WTC11 (cell line): Measurements from ENCODE around the gene FSTL1. TPM values are rescaled to one million over a fixed set of nuclear protein-coding genes. Genes with fewer than 3 reads are reported as not detected.

Experiments used
- ATAC-seq: fragments of 200-7000 bp; cut with Tn5 transposase; 2 replicates; pipeline ENCODE4 v1.10.0; 2021; ENCODE audit warnings: mild to moderate bottlenecking, moderate library complexity
- CTCF ChIA-PET: fragments of 300-600 bp; sonication (Branson Sonifier 250); formaldehyde crosslinking; loops from one replicate; lab custom pipeline; 2021; ENCODE audit warnings: antibody characterized with exemption; lab: Charles Lee
- POLR2A ChIA-PET: fragments of 350-600 bp; sonication (Branson Sonifier 250); formaldehyde crosslinking; loops from one replicate; lab custom pipeline; 2021; ENCODE audit warnings: antibody characterized with exemption; lab: Charles Lee
- DNase-seq: peaks from one replicate; pipeline ENCODE4 v3.0.0; 2021; ENCODE audit warnings: low spot score
- H3K27ac Mint-ChIP-seq: 2 replicates; pipeline ENCODE4 v1.8.0; 2021; ENCODE audit warnings: mixed read lengths
- H3K27me3 Mint-ChIP-seq: 2 replicates; pipeline ENCODE4 v1.8.0; 2021; ENCODE audit warnings: low read depth, mild to moderate bottlenecking, moderate library complexity, mixed read lengths
- H3K36me3 Mint-ChIP-seq: 2 replicates; pipeline ENCODE4 v1.8.0; 2021; ENCODE audit warnings: mixed read lengths
- H3K4me1 Mint-ChIP-seq: 2 replicates; pipeline ENCODE4 v1.8.0; 2022; ENCODE audit warnings: mixed read lengths
- H3K4me3 Mint-ChIP-seq: 2 replicates; pipeline ENCODE4 v1.8.0; 2021; ENCODE audit warnings: mild to moderate bottlenecking, moderate library complexity, mixed read lengths
- H3K9me3 Mint-ChIP-seq: 2 replicates; pipeline ENCODE4 v1.8.0; 2021; ENCODE audit warnings: mixed read lengths
- AFF4 ChIP-seq: sonication (generic); formaldehyde crosslinking; IDR thresholded peaks from 2 replicates; pipeline ENCODE4 v1.8.1; 2023; ENCODE audit warnings: mild to moderate bottlenecking, missing genetic modification reagents, borderline replicate concordance
- ATF1 ChIP-seq: sonication (generic); formaldehyde crosslinking; IDR thresholded peaks from 2 replicates; pipeline ENCODE4 v1.8.1; 2023; ENCODE audit warnings: mild to moderate bottlenecking, moderate library complexity, missing genetic modification reagents
- FOXP4 ChIP-seq: sonication (generic); formaldehyde crosslinking; IDR thresholded peaks from 2 replicates; pipeline ENCODE4 v1.8.0; 2022; ENCODE audit warnings: mild to moderate bottlenecking, missing genetic modification reagents
- GRHL2 ChIP-seq: fragments of 250-450 bp; sonication (Bioruptor Pico); IDR thresholded peaks from 2 replicates; pipeline ENCODE4 v1.8.0; 2022; ENCODE audit warnings: mild to moderate bottlenecking, moderate library complexity; ENCODE audit not compliant: insufficient replicate concordance, severe bottlenecking
- IRF2 ChIP-seq: sonication (generic); formaldehyde crosslinking; IDR thresholded peaks from 2 replicates; pipeline ENCODE4 v1.8.0; 2022; ENCODE audit warnings: low read depth, missing genetic modification reagents, borderline replicate concordance
- MLX ChIP-seq: sonication (generic); formaldehyde crosslinking; IDR thresholded peaks from 2 replicates; pipeline ENCODE4 v1.8.1; 2023; ENCODE audit warnings: mild to moderate bottlenecking, missing genetic modification reagents, moderate library complexity
- MYBL2 ChIP-seq: sonication (generic); formaldehyde crosslinking; IDR thresholded peaks from 2 replicates; pipeline ENCODE4 v1.8.1; 2023; ENCODE audit warnings: mild to moderate bottlenecking, moderate library complexity, missing genetic modification reagents
- SOX15 ChIP-seq: fragments of 250-450 bp; sonication (Bioruptor Pico); IDR thresholded peaks from 2 replicates; pipeline ENCODE4 v1.9.0; 2021; ENCODE audit warnings: mild to moderate bottlenecking
- STAT6 ChIP-seq: sonication (generic); formaldehyde crosslinking; conservative IDR thresholded peaks from 2 replicates; pipeline ENCODE4 v1.8.1; 2023; ENCODE audit warnings: mild to moderate bottlenecking, low read depth, missing genetic modification reagents, moderate library complexity
- TEAD4 ChIP-seq: sonication (generic); formaldehyde crosslinking; IDR thresholded peaks from 2 replicates; pipeline ENCODE4 v1.8.0; 2022; ENCODE audit warnings: mild to moderate bottlenecking, missing genetic modification reagents
- ZBTB21 ChIP-seq: sonication (generic); formaldehyde crosslinking; IDR thresholded peaks from 2 replicates; pipeline ENCODE4 v1.8.1; 2023; ENCODE audit warnings: mild to moderate bottlenecking, missing genetic modification reagents, borderline replicate concordance
- ZBTB43 ChIP-seq: sonication (generic); formaldehyde crosslinking; IDR thresholded peaks from 2 replicates; pipeline ENCODE4 v1.8.1; 2023; ENCODE audit warnings: mild to moderate bottlenecking, missing genetic modification reagents
- ZNF512 ChIP-seq: sonication (generic); formaldehyde crosslinking; IDR thresholded peaks from 2 replicates; pipeline ENCODE4 v1.8.1; 2022; ENCODE audit warnings: missing genetic modification reagents, borderline replicate concordance
- total RNA-seq: library from RNA; stranded (reverse); gene quantifications from 3 replicates; pipeline ENCODE4 v1.2.3, GENCODE V29; 2021

Gene FSTL1
- total RNA-seq, 1 experiment from 2014 or later, result 271 TPM

- H3K27me3 Mint-ChIP-seq, result no peaks in the 10 kb centered on the region
- TF ChIP-seq IRF2 (CRISPR knock-in tag) (no peak), TEAD4 (CRISPR knock-in tag) (no peak), STAT6 (CRISPR knock-in tag) (no peak), ZBTB43 (no peak), MYBL2 (no peak), ZNF512 (CRISPR knock-in tag) (no peak), SOX15 (CRISPR knock-in tag) (no peak), ZBTB21 (no peak), AFF4 (CRISPR knock-in tag) (no peak), FOXP4 (CRISPR knock-in tag) (no peak), MLX (CRISPR knock-in tag) (no peak), ATF1 (CRISPR knock-in tag) (no peak), GRHL2 (CRISPR knock-in tag) (no peak)
- TF ChIP-seq, all 79 proteins: peak for 0
- no peak for ATAC-seq
- ChIA-PET POLR2A (no interaction called here), CTCF (interaction anchor here (2.9 to 8.1 kb wide), 3 partner anchors 88 to 379 kb away, joined by 15 to 161 read pairs (median 40); no protein-coding TSS in a partner anchor)
- DNase-seq, result no peak
- no peak overlapping the region for H3K27ac Mint-ChIP-seq
- H3K36me3 Mint-ChIP-seq, result peaks cover 46% of the 10 kb centered on the region
- H3K4me3 Mint-ChIP-seq, result no peak overlapping the region
- H3K4me1 Mint-ChIP-seq, result peaks cover 40% of the 10 kb centered on the region
- 0 out of 2 replicates have a peak, but pooled peaks cover 4% of the 10 kb centered on the region for H3K9me3 Mint-ChIP-seq
Measured at GRCh38 chr3:120415756-120416155, 35.0 kb downstream of the FSTL1 start.
